Esophagus squamous epithelium (tissue), 4 donors: Measurements from ENCODE around the gene THADA.
A peak's percentile ranks its signal among the peaks of the same experiment; 100 is the strongest.

Experiments
- CTCF ChIP-seq, 6 experiments: fragments of 450-650 bp in 4 of 6; fragments of 200-600 bp in 2 of 6; sonication (generic) in 2 of 6; IDR thresholded peaks; one replicate each; pipeline ENCODE4 v1.5.1; 2016 to 2019; ENCODE audit warnings: antibody characterized with exemption in 6 of 6, mild to moderate bottlenecking in 4 of 6, moderate library complexity in 4 of 6
- POLR2A ChIP-seq, 4 donors: fragments of 450-650 bp; IDR thresholded peaks; one replicate each; pipeline ENCODE4 v1.6.1; 2017; ENCODE audit warnings: antibody characterized with exemption in 4 of 4, mild to moderate bottlenecking in 4 of 4, moderate library complexity in 3 of 4

GRCh38 chr2:43537137-43537536 is 58.7 kb downstream of the THADA start:
- TF ChIP-seq CTCF (IDR thresholded peaks at IDR 0.05): no peak
- peak in 1 of 4 donors; percentile 33 for TF ChIP-seq POLR2A (IDR thresholded peaks at IDR 0.05)
